ENCODE measurements around the gene CACNB3.
A peak's percentile ranks its signal among the peaks of the same experiment; 100 is the strongest.
"Not testable (repeated sequence)": the region's sequence is repeated elsewhere in the genome, so short reads cannot be mapped to it uniquely, and the experiment has no call there.

The CACNB3 gene

DNA sequence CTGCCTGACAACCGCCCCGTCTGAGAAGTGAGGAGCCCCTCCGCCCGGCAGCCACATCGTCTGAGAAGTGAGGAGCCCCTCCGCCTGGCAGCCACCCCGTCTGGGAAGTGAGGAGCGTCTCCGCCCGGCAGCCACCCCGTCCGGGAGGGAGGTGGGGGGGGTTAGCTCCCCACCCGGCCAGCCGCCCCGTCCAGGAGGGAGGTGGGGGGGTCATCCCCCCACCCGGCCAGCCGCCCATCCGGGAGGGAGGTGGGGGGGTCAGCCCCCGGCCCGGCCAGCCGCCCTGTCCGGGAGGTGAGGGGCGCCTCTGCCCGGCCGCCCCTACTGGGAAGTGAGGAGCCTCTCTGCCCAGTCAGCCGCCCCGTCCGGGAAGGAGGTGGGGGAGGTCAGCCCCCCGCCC lies 23.7 kb downstream of the CACNB3 start:
- in situ Hi-C loops (cut with MboI; ENCODE audit: low pct_unique_long_range_greater_than_20kb, low sequenced_read_pairs); DNase-seq: not testable (repeated sequence)

GRCh38 chr12:48851883-48852733 lies 33.8 kb downstream of the CACNB3 start, which contains the start of gene DDX23:
DDX23 (minus strand) TSS chr12:48852163; CDS start chr12:48845782, 6,381 bp downstream.
- in situ Hi-C loops (cut with MboI; ENCODE audit: low pct_unique_long_range_greater_than_20kb, low sequenced_read_pairs): no loop called here

DNA sequence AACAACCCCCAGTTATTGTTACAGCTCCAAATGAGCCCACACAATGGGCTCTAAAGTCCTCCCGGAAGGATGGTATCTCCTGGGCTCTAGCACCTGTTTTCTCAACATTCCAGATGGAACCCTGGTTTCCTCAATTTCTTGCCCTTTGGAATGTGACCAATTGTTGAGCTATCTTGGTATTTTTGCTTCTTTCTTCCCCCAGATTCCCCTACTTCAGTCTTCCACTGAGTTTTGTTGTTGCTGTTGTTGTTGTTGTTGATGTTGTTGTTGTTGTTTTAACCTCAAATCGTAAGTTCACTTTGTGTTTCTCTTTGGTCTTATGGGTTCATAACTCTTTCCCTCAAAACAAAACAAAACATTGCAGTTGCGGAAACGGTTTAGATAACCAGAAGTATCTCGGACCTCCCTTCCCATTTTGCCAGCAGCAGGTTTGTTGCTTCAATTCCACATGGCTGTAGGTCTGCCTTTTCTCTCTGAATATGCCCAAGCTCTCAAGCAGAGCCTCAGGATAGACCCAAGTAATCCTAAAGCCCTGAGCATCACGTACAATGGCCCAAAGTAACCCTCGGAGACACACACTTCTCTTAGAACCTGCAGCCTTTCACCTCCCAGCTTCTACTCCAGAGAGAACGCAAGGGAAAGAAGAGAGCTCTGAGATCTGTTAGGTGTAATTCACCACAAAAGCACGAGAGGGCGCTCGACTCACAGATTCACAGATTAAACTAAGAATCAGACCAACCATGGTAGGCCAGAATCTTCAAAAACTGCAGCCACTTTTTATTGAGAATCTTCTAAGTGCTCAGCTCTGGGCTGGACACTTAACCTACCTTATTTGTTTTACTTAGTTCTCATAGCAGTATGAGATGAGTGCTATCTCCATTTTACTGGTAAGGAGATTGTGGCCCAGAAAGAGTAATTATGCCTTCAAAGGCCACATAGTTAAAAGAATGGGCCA lies 34.7 kb downstream of the CACNB3 start:
- peak; percentile 97 for DNase-seq
- in situ Hi-C loops (cut with MboI; ENCODE audit: low pct_unique_long_range_greater_than_20kb, low sequenced_read_pairs): no loop called here

More at GRCh38 chr12:48851883-48852733, 33.8 kb downstream of the CACNB3 start, which contains the start of gene DDX23:
- DNase-seq: peak; percentile 98

DNA sequence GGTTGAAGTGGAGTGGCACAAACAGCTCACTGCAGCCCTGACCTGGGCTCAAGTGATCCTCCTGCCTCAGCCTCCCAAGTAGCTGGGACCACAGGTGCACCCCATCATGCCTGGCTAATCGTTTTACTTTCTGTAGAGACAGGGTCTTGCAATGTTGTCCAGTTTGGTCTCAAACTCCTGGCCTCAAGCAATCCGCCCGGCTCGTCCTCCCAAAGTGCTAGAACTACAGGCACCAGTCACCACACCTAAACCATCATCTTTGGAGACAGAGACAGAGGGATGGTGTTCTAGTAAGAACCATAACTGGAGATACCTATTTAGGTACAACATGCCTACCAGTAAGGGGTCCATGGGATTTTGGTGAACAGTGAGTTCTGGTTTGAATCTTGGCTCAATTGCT lies 36.2 kb downstream of the CACNB3 start:
- no peak for DNase-seq
- in situ Hi-C loops (cut with MboI; ENCODE audit: low pct_unique_long_range_greater_than_20kb, low sequenced_read_pairs): no loop called here

DNA sequence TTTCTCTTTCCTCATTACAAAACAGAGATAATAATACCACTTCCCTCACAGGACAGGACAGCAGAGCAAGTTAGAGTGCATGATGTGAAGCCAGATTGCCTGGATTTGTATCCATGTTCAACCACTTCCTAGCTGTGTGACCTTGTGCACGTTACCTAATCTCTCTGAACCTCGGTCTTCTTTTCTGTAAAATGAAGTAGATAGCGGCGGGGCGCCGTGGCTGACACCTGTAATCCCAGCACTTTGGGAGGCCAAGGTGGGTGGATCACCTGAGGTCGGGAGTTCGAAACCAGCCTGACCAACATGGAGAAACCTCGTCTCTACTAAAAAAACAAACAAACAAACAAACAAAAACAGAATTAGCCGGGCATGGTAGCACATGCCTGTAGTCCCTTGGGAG lies 36.6 kb downstream of the CACNB3 start:
- DNase-seq; in situ Hi-C loops (cut with MboI; ENCODE audit: low pct_unique_long_range_greater_than_20kb, low sequenced_read_pairs): not testable (repeated sequence)

DNA sequence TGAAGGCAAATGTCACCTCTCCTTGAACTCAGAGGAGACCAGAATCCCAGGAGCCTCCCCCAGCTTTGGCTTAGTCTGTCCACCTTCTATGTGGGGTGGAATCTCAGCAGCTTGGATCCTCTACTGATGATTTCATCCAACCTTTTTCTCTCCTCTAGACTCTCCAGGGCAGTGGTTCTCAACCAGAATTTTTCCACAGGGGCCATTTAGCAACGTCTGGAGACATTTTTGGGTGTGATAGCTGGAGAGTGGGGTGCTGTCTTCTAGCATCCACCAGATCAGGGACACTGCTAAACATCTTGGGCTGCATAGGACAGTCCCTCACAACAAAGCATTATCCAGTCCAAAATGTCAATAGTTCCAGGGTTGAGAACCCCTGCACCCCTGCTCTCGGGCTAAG lies 38.1 kb downstream of the CACNB3 start:
- DNase-seq: no peak
- in situ Hi-C loops (cut with MboI; ENCODE audit: low pct_unique_long_range_greater_than_20kb, low sequenced_read_pairs): no loop called here

- in situ Hi-C loops (cut with MboI; ENCODE audit: low pct_unique_long_range_greater_than_20kb, low sequenced_read_pairs): no loop called here
- DNase-seq: no peak
These were observed 39.1 kb downstream of the CACNB3 start for GRCh38 chr12:48857278-48857994.

DNA sequence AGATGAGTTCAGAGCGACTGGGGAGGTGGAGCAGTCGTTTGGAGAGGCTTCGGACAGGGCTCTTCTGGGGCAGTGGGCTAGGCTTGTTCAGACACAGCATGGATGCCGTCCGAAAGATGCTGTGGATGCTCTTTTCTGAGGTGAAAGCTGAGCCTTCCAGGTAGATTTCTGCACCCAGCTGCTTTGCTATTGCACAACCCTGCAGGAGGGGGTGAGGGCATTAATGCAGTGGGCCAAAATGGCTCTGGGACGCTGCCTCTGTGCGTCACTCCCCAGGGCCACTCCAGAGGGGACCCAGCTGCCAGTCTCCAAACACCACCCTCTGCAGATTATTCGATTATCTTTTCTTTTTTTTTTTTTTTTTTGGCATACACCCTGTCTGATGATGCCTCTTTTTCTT lies 39.7 kb downstream of the CACNB3 start:
- DNase-seq: no peak
- in situ Hi-C loops (cut with MboI; ENCODE audit: low pct_unique_long_range_greater_than_20kb, low sequenced_read_pairs): no loop called here

- DNase-seq: no peak
- in situ Hi-C loops (cut with MboI; ENCODE audit: low pct_unique_long_range_greater_than_20kb, low sequenced_read_pairs): no loop called here
These were observed 41.3 kb downstream of the CACNB3 start for GRCh38 chr12:48859607-48860006.

GRCh38 chr12:48860236-48860635 lies 41.9 kb downstream of the CACNB3 start:
- in situ Hi-C loops (cut with MboI; ENCODE audit: low pct_unique_long_range_greater_than_20kb, low sequenced_read_pairs): not testable (repeated sequence)

GRCh38 chr12:48861111-48861510 lies 42.8 kb downstream of the CACNB3 start:
- DNase-seq: no peak
- in situ Hi-C loops (cut with MboI; ENCODE audit: low pct_unique_long_range_greater_than_20kb, low sequenced_read_pairs): no loop called here

More at GRCh38 chr12:48860236-48860635, 41.9 kb downstream of the CACNB3 start:
- DNase-seq: not testable (repeated sequence)

GRCh38 chr12:48862760-48863159 lies 44.5 kb downstream of the CACNB3 start:
- DNase-seq: no peak
- in situ Hi-C loops (cut with MboI; ENCODE audit: low pct_unique_long_range_greater_than_20kb, low sequenced_read_pairs): no loop called here

GRCh38 chr12:48863291-48863690 lies 45.0 kb downstream of the CACNB3 start:
- in situ Hi-C loops (cut with MboI; ENCODE audit: low pct_unique_long_range_greater_than_20kb, low sequenced_read_pairs): no loop called here
- DNase-seq: no peak

- in situ Hi-C loops (cut with MboI; ENCODE audit: low pct_unique_long_range_greater_than_20kb, low sequenced_read_pairs): no loop called here
- peak; percentile 94 for DNase-seq
These were observed 47.2 kb downstream of the CACNB3 start, which contains the start of gene RND1 for GRCh38 chr12:48865281-48866051. RND1 (minus strand) TSS chr12:48865870; CDS start chr12:48865767, 103 bp downstream.

DNA sequence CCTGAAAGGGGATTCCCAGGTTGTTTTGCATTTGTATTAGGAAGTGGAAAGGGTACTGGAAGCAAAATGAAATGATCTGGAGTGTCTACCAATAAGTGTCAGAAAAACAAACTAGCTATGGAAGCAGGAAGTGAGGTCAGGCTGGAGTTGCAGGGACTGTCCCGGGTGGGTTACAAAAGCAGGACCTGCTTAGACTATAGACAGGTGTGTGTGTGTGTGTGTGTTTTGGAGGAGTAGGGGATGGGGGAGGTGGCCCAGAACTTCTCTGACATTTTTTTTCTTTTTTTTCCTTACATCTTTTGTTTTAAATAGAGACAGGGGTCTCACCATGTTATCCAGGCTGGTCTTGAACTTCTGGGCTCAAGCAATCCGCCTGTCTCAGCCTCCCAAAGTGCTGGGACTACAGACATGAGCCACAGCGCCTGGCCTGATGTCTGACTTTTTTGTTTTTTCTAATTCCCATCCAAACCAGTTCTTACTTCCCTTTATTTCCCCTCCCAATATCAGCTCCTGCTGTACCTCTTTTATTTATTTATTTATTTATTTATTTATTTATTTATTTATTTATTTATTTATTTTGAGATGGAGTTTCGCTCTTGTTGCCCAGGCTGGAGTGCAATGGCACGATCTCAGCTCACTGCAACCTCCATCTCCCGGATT lies 47.9 kb downstream of the CACNB3 start:
- in situ Hi-C loops (cut with MboI; ENCODE audit: low pct_unique_long_range_greater_than_20kb, low sequenced_read_pairs): no loop called here
- no peak for DNase-seq

DNA sequence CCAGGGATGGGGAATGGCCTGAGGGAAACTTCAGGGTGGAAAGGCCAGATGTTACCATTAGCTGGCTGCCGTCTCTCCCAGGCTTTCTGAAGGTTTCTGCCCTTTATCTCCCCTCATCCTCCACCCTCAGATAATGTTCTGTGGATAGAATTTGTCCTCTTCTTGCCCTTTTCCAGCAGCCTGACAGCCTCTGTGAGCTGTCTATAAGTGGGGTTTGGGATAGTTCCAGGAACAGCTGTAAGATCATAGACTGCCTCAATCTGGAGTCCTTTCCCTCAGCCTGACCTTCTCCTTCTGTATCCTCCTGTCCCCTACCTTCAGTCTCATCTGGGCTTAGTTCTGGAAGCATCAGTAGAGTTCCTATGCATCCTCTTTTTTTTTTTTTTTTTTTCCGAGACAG lies 50.2 kb downstream of the CACNB3 start:
- in situ Hi-C loops (cut with MboI; ENCODE audit: low pct_unique_long_range_greater_than_20kb, low sequenced_read_pairs): no loop called here
- DNase-seq: no peak

GRCh38 chr12:48869191-48869590 lies 50.9 kb downstream of the CACNB3 start:
- in situ Hi-C loops (cut with MboI; ENCODE audit: low pct_unique_long_range_greater_than_20kb, low sequenced_read_pairs): no loop called here
- DNase-seq: no peak

DNA sequence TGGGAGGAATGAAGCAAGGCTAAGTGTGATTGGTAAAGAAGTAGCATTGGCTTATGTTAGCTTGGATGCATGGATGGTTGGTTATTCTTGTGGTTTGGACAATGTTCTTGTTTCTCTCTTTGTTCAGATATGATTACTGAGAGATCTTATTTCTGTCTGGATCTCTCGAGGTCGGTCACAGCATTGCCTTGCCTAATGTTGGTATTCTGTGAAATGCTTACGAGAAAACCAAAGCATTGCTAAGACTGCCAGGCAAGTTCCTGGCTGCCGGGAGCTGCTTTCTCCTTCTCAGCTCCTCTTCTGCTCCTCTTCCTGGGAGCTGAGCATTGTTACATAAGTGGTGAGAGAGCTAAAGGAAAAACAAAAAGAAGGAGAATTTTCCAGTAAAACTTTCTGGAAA lies 54.8 kb downstream of the CACNB3 start:
- no peak for DNase-seq
- in situ Hi-C loops (cut with MboI; ENCODE audit: low pct_unique_long_range_greater_than_20kb, low sequenced_read_pairs): no loop called here
